ENCODE results near the gene TNNT3.

TNNT3 gene

GRCh38 chr11:1947592-1948237 is 28.2 kb downstream of the TNNT3 start:
- H3K27ac ChIP-seq, result no peak overlapping the region
- in situ Hi-C loops (cut with HindIII; ENCODE audit: low pct_ligation_motif_present, low sequenced_read_pairs), result no loop called here
- H3K27me3 ChIP-seq (replicated peaks), result no peaks in the 10 kb centered on the region
- no peak for DNase-seq
- TF ChIP-seq, protein P1, sequence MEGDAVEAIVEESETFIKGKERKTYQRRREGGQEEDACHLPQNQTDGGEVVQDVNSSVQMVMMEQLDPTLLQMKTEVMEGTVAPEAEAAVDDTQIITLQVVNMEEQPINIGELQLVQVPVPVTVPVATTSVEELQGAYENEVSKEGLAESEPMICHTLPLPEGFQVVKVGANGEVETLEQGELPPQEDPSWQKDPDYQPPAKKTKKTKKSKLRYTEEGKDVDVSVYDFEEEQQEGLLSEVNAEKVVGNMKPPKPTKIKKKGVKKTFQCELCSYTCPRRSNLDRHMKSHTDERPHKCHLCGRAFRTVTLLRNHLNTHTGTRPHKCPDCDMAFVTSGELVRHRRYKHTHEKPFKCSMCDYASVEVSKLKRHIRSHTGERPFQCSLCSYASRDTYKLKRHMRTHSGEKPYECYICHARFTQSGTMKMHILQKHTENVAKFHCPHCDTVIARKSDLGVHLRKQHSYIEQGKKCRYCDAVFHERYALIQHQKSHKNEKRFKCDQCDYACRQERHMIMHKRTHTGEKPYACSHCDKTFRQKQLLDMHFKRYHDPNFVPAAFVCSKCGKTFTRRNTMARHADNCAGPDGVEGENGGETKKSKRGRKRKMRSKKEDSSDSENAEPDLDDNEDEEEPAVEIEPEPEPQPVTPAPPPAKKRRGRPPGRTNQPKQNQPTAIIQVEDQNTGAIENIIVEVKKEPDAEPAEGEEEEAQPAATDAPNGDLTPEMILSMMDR (IDR thresholded peaks at IDR 0.05; ENCODE audit: low read depth, low read length, missing control alignments), result no peak
- no peak overlapping the region for H3K4me3 ChIP-seq (ENCODE audit: low read depth, low read length)
- no peaks in the 10 kb centered on the region for H3K36me3 ChIP-seq (replicated peaks)

- no peak overlapping the region for H3K4me3 ChIP-seq (ENCODE audit: low read depth, low read length)
- no peaks in the 10 kb centered on the region for H3K36me3 ChIP-seq (replicated peaks)
- no peak for DNase-seq
- H3K27me3 ChIP-seq (replicated peaks), result no peaks in the 10 kb centered on the region
- H3K27ac ChIP-seq, result no peak overlapping the region
- in situ Hi-C loops (cut with HindIII; ENCODE audit: low pct_ligation_motif_present, low sequenced_read_pairs), result no loop called here
- TF ChIP-seq, protein P1 (IDR thresholded peaks at IDR 0.05; ENCODE audit: low read depth, low read length, missing control alignments), result no peak
These were observed 28.9 kb downstream of the TNNT3 start for GRCh38 chr11:1948389-1948788.

DNA sequence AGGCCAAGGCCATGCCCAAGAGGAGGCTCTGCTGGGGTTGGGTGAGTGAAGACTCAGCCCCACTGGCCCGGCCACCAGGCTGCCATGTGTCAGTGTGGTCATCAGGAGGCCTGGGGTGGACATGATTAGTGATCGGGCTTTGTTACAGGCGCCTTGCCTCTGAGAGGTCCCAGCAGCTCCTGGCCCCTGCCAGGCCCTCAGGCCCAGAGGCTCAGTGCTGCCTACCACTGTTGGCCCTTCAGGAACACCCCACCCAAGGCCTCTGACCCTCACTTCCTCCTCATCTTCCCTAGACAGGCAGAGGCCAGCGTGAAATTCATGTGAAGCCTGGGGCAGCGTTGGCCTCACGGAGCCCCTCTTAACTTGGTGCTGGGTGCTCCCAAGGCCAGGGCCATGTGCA is 29.8 kb downstream of the TNNT3 start:
- DNase-seq, result no peak
- Histone ChIP-seq H3K27me3 (replicated peaks) (no peaks in the 10 kb centered on the region), H3K4me3 (ENCODE audit: low read depth, low read length) (no peak overlapping the region), H3K27ac (no peak overlapping the region), H3K36me3 (replicated peaks) (no peaks in the 10 kb centered on the region)
- TF ChIP-seq, protein P1 (IDR thresholded peaks at IDR 0.05; ENCODE audit: low read depth, low read length, missing control alignments), result no peak
- in situ Hi-C loops (cut with HindIII; ENCODE audit: low pct_ligation_motif_present, low sequenced_read_pairs), result no loop called here

DNA sequence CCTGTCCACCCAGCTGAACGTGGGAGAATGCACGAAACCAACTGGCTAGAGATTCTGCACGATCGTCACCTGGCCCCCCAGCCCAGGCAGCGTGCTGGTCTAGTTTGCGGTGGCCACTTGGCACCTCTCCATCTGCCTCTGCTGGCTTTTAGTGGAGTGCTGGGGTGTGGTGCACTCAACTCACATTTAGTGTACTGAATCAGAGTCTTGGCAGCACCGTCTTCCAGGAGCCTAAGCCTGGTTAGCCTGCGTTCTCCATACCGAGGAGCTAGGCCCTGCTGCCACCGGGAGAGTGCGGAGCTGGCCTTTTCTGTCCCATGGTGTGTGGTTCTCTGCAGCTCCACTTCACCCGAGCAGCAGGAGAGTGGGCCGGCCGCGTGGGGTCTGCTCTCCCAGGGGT is 30.4 kb downstream of the TNNT3 start:
- TF ChIP-seq, protein P1 (IDR thresholded peaks at IDR 0.05; ENCODE audit: low read depth, low read length, missing control alignments), result no peak
- no peaks in the 10 kb centered on the region for H3K27me3 ChIP-seq (replicated peaks)
- H3K4me3 ChIP-seq (ENCODE audit: low read depth, low read length), result no peak overlapping the region
- in situ Hi-C loops (cut with HindIII; ENCODE audit: low pct_ligation_motif_present, low sequenced_read_pairs), result no loop called here
- DNase-seq, result no peak
- H3K36me3 ChIP-seq (replicated peaks), result no peaks in the 10 kb centered on the region
- H3K27ac ChIP-seq, result no peak overlapping the region

DNA sequence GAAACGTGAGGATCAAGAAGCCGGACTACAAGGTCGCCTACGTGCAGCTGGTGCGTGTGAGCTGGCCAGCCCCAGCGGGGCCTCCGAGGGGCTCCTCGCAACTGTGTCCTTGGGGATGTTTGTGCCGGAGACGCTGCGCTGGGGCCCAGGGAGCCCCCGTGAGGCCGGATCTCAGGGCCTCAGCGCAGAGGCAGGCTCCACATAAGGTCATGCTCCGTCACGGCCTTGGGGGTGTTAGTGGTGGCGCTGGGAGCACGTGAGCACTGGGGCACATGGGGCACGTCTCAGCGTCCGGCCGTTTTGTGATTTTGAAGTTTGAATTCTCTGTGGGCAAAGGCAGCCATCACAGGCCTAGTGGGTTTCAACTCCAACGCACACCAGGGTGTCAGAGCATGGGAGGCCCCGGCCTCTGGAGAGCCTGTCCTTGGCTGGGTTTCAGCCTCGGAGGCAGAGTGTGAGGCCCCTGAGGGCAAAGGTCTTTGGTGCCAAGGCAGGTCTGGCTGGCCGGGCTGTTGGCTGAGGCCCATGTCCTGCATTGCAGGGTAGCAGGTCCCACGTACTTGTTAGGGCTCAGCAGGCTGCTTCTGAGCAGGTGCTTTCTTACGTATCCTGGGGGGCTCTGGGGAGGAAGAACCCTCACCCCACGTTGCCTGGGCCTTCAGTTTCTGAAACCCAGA is 33.4 kb downstream of the TNNT3 start:
- DNase-seq, result no peak
- TF ChIP-seq, protein P1 (IDR thresholded peaks at IDR 0.05; ENCODE audit: low read depth, low read length, missing control alignments), result no peak
- Histone ChIP-seq H3K27ac (no peak overlapping the region), H3K36me3 (replicated peaks) (no peaks in the 10 kb centered on the region), H3K27me3 (replicated peaks) (no peaks in the 10 kb centered on the region), H3K4me3 (ENCODE audit: low read depth, low read length) (no peak overlapping the region)
- in situ Hi-C loops (cut with HindIII; ENCODE audit: low pct_ligation_motif_present, low sequenced_read_pairs), result no loop called here

Data from brain microvascular endothelial cell (primary cell).